HCT116 (cell line): ENCODE measurements around the gene VWF. TPM values are rescaled to one million over a fixed set of nuclear protein-coding genes. Genes with fewer than 3 reads are reported as not detected.

Experiments used
- ATAC-seq: fragments of 200-7000 bp; cut with Tn5 transposase; 2 replicates; pipeline ENCODE4 v1.9.1; 2020; ENCODE audit warnings: mild to moderate bottlenecking, moderate library complexity
- BruUV-seq: library from RNA; stranded (reverse); fragments of 400-500 nt; replicated peaks from 2 replicates; lab custom pipeline; 2021; lab: Mats Ljungman, UMichigan
- CTCF ChIA-PET: fragments of 300-600 bp; sonication (Branson Sonifier 250); formaldehyde crosslinking; loops from one replicate; lab custom pipeline; 2021; ENCODE audit warnings: antibody characterized with exemption; lab: Charles Lee
- POLR2A ChIA-PET: fragments of 300-600, 350-600 bp; sonication (Branson Sonifier 250); formaldehyde crosslinking; loops from one replicate; lab custom pipeline; 2021; ENCODE audit warnings: antibody characterized with exemption; lab: Charles Lee
- RAD21 ChIA-PET, 2 experiments: fragments of 300-600 bp; sonication (Branson Sonifier 250); formaldehyde crosslinking; loops; one replicate each; lab custom pipeline; 2023; ENCODE audit warnings: low total read pairs in 2 of 2; ENCODE audit not compliant: uncharacterized antibody in 2 of 2, unreplicated experiment in 2 of 2, low non-redundant PET in 1 of 2; lab: Charles Lee
- DNase-seq: peaks from one replicate; pipeline ENCODE4 v3.0.0-alpha.2; 2010; ENCODE audit warnings: low read depth, low spot score
- H2AFZ ChIP-seq: fragments of 200-600 bp; shearing (Covaris generic), sonication (generic); 2 replicates; pipeline ENCODE4 v1.6.1; 2017; ENCODE audit warnings: low read depth, mixed run types, mixed read lengths, antibody characterized with exemption, low read length; ENCODE audit not compliant: poor library complexity, severe bottlenecking
- H3K27ac ChIP-seq: 2 replicates; pipeline ENCODE4 v1.5.1; 2012; ENCODE audit warnings: low read depth, low read length
- H3K27me3 ChIP-seq: fragments of 200-600 bp; sonication (generic); 2 replicates; pipeline ENCODE4 v1.6.1; 2016; ENCODE audit warnings: mixed run types, low read length, mixed read lengths; ENCODE audit not compliant: insufficient read depth
- H3K36me3 ChIP-seq, 2 experiments: fragments of 200-500 bp in 1 of 2; fragments of 200-600 bp in 1 of 2; sonication (Bioruptor generic) in 1 of 2; sonication (generic) in 1 of 2; 2 replicates each; pipeline versions ENCODE4 v1.5.1 to v1.6.1; 2014 to 2016; ENCODE audit warnings: low read length in 2 of 2, inconsistent platforms in 1 of 2, mixed read lengths in 1 of 2, mixed run types in 1 of 2; ENCODE audit not compliant: insufficient read depth in 2 of 2, control insufficient read depth in 1 of 2
- H3K4me1 ChIP-seq, 2 experiments: fragments of 200-600 bp in 1 of 2; sonication (generic) in 1 of 2; 2 replicates each; pipeline versions ENCODE4 v1.5.1 to v1.6.1; 2012 to 2017; ENCODE audit warnings: low read length in 2 of 2, inconsistent platforms in 1 of 2, mild to moderate bottlenecking in 1 of 2, mixed read lengths in 1 of 2, mixed run types in 1 of 2, moderate library complexity in 1 of 2; ENCODE audit not compliant: insufficient read depth in 2 of 2, control insufficient read depth in 1 of 2
- H3K4me2 ChIP-seq: fragments of 200-600 bp; sonication (generic); 2 replicates; pipeline ENCODE4 v1.6.1; 2017; ENCODE audit warnings: mixed run types, low read length, mixed read lengths
- H3K4me3 ChIP-seq, 2 experiments: fragments of 200-600 bp in 1 of 2; sonication (generic) in 1 of 2; replicated peaks in 1 of 2; 2 replicates each; pipeline ENCODE4 v1.5.1; 2011 to 2016; ENCODE audit warnings: low read length in 2 of 2, control low read depth in 1 of 2, low read depth in 1 of 2, mild to moderate bottlenecking in 1 of 2, mixed read lengths in 1 of 2, mixed run types in 1 of 2
- H3K79me2 ChIP-seq: fragments of 200-600 bp; sonication (generic); 2 replicates; pipeline ENCODE4 v1.6.1; 2017; ENCODE audit warnings: mild to moderate bottlenecking, mixed run types, low read length, moderate library complexity, mixed read lengths; ENCODE audit not compliant: insufficient read depth
- H3K9ac ChIP-seq: fragments of 200-600 bp; sonication (generic); 2 replicates; pipeline ENCODE4 v1.6.1; 2016; ENCODE audit warnings: low read length, mixed read lengths
- H3K9me2 ChIP-seq: fragments of 200-600 bp; sonication (generic), shearing (Covaris generic); 2 replicates; pipeline ENCODE4 v1.6.1; 2017; ENCODE audit warnings: mixed run types, mild to moderate bottlenecking, moderate library complexity; ENCODE audit not compliant: insufficient read depth
- H3K9me3 ChIP-seq, 2 experiments: fragments of 200-500 bp in 1 of 2; fragments of 200-600 bp in 1 of 2; sonication (Bioruptor generic) in 1 of 2; sonication (generic) in 1 of 2; 2 replicates each; pipeline ENCODE4 v1.6.1; 2014 to 2017; ENCODE audit warnings: low read length in 2 of 2, mixed read lengths in 2 of 2, inconsistent platforms in 1 of 2, low read depth in 1 of 2, mild to moderate bottlenecking in 1 of 2, mixed run types in 1 of 2, moderate library complexity in 1 of 2; ENCODE audit not compliant: control insufficient read depth in 1 of 2, insufficient read depth in 1 of 2
- H4K20me1 ChIP-seq: fragments of 200-600 bp; sonication (generic), shearing (Covaris generic); 2 replicates; pipeline ENCODE4 v1.6.1; 2017; ENCODE audit warnings: mixed run types, mild to moderate bottlenecking, moderate library complexity; ENCODE audit not compliant: insufficient read depth
- CBX3 ChIP-seq: IDR thresholded peaks from 2 replicates; pipeline ENCODE4 v1.6.1; 2012; ENCODE audit warnings: low read depth
- CEBPB ChIP-seq: IDR thresholded peaks from 2 replicates; pipeline ENCODE4 v1.6.1; 2012; ENCODE audit warnings: low read depth
- EGR1 ChIP-seq: IDR thresholded peaks from 2 replicates; pipeline ENCODE4 v1.6.1; 2012; ENCODE audit warnings: low read depth
- FOSL1 ChIP-seq: IDR thresholded peaks from 2 replicates; pipeline ENCODE4 v1.6.1; 2012; ENCODE audit warnings: low read depth
- JUND ChIP-seq: IDR thresholded peaks from 2 replicates; pipeline ENCODE4 v1.6.1; 2012
- POLR2A ChIP-seq: IDR thresholded peaks from 2 replicates; pipeline ENCODE4 v1.7.0; 2011; ENCODE audit warnings: borderline replicate concordance; ENCODE audit not compliant: insufficient read depth, insufficient read length; ENCODE audit errors: extremely low read depth
- POLR2AphosphoS5 ChIP-seq: IDR thresholded peaks from 2 replicates; pipeline ENCODE4 v1.6.1; 2011; ENCODE audit warnings: mild to moderate bottlenecking, low read depth, low read length, moderate library complexity
- TCF7L2 ChIP-seq: IDR thresholded peaks from 2 replicates; pipeline ENCODE4 v1.7.0; 2011; ENCODE audit warnings: borderline replicate concordance, inconsistent platforms; ENCODE audit not compliant: insufficient read depth, insufficient read length; ENCODE audit errors: extremely low read depth
- intact Hi-C: fragments of 100-400 bp; cut with micrococcal nuclease; formaldehyde crosslinking; loops from 2 replicates; pipeline ENCODE4 v1.10.0; 2022
- total RNA-seq: library from RNA; stranded (reverse); gene quantifications from one replicate; pipeline ENCODE4 v1.2.1, GENCODE V29; 2021; ENCODE audit not compliant: unreplicated experiment
- TF ChIP-seq, protein P1 (sequence below): IDR thresholded peaks from 2 replicates; pipeline ENCODE4 v1.6.1; 2011; ENCODE audit warnings: mild to moderate bottlenecking, low read length, moderate library complexity; ENCODE audit not compliant: insufficient replicate concordance; ENCODE audit errors: extremely low read depth

VWF gene
- total RNA-seq, 1 experiment from 2014 or later = 0.57 TPM

DNA sequence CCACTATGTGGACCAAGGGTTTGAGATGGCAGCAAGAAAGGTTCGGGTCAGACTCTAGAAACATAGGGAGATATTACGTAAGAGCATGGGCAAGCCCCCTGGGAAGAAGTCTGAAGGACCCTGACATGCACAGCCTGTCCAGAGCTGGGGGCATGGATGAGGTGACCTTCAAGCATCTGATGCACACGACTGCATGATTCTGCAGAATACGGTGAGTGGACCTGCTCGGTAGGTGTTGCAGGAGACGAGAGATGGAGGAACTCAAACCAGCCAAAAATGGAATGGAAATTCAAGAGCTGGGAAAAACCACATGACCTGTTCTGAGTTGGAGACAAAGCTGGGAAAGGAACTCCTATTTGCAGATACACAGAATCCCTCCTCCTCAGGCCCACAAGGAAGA is 223.1 kb downstream of the VWF start:
- Histone ChIP-seq H3K79me2 (no peaks in the 10 kb centered on the region), H3K4me2 (no peak overlapping the region), H4K20me1 (no peaks in the 10 kb centered on the region), H3K27me3 (0 out of 2 replicates have a peak, but pooled peaks cover 4% of the 10 kb centered on the region), H3K9me3 (no peaks in the 10 kb centered on the region), H3K4me1 (no peaks in the 10 kb centered on the region), H2AFZ (no peak overlapping the region), H3K9ac (no peak overlapping the region), H3K36me3 (no peaks in the 10 kb centered on the region), H3K27ac (no peak overlapping the region), H3K4me3 (no peak overlapping the region), H3K9me2 (no peaks in the 10 kb centered on the region)
- BruUV-seq = no TSS peak
- TF ChIP-seq POLR2AphosphoS5 (no peak), CEBPB (no peak), JUND (no peak), POLR2A (no peak), EGR1 (no peak), FOSL1 (no peak)
- intact Hi-C loops = no loop called here
- ChIA-PET POLR2A (no interaction called here), CTCF (no interaction called here), RAD21 (no interaction called here)
- DNase-seq = no peak
- ATAC-seq = no peak

DNA sequence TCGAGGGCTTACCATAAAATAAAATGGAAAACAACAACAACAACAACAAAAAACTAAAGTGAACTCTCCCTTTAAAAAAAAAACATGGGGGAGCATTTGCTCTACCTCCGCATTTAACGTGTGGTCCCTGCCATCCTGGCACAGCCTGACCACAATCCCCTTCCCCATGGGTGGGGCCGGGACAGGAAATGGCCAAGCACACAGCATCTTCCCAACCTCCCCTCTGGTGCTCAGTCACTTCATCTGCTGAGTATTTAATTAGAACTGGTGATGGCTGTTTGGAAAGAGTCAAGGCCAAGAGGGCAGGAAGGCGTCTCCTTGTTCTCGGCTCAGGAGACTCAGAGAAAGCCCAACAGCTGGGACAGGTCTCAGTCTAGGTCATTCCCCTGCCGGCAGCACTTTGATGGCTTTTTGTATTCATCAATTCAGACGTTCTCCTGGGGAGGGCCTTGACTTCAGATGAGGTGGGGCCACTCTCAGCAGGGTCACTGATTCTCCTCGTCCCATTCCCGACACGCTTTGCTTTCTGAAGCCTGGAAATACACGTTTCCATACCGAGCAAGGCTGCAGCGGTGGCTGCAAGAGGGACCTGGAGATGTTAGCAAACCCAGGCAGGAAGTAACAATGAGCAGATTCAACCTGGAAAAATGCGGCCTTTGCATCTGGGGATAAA is 223.8 kb downstream of the VWF start:
- Histone ChIP-seq H3K4me3 (no peak overlapping the region), H3K9me3 (no peaks in the 10 kb centered on the region), H2AFZ (no peak overlapping the region), H3K4me2 (no peak overlapping the region), H3K36me3 (no peaks in the 10 kb centered on the region), H3K9ac (no peak overlapping the region), H3K9me2 (no peaks in the 10 kb centered on the region), H3K4me1 (no peaks in the 10 kb centered on the region), H3K27me3 (0 out of 2 replicates have a peak, but pooled peaks cover 4% of the 10 kb centered on the region), H3K27ac (no peak overlapping the region), H3K79me2 (no peaks in the 10 kb centered on the region), H4K20me1 (no peaks in the 10 kb centered on the region)
- ChIA-PET RAD21 (no interaction called here), CTCF (interaction anchor here (2.3 kb wide), 1 partner anchor 12 kb away, joined by 11 read pairs; no protein-coding TSS in a partner anchor), POLR2A (no interaction called here)
- intact Hi-C loops = no loop called here
- BruUV-seq = no TSS peak
- TF ChIP-seq EGR1 (no peak), FOSL1 (no peak), TCF7L2 (no peak), CBX3 (no peak)
- TF ChIP-seq, protein P1, sequence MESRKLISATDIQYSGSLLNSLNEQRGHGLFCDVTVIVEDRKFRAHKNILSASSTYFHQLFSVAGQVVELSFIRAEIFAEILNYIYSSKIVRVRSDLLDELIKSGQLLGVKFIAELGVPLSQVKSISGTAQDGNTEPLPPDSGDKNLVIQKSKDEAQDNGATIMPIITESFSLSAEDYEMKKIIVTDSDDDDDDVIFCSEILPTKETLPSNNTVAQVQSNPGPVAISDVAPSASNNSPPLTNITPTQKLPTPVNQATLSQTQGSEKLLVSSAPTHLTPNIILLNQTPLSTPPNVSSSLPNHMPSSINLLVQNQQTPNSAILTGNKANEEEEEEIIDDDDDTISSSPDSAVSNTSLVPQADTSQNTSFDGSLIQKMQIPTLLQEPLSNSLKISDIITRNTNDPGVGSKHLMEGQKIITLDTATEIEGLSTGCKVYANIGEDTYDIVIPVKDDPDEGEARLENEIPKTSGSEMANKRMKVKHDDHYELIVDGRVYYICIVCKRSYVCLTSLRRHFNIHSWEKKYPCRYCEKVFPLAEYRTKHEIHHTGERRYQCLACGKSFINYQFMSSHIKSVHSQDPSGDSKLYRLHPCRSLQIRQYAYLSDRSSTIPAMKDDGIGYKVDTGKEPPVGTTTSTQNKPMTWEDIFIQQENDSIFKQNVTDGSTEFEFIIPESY = no peak
- ATAC-seq (no peak), DNase-seq (no peak)
